ENCODE measurements around the gene EFCAB14.

The EFCAB14 gene

DNA sequence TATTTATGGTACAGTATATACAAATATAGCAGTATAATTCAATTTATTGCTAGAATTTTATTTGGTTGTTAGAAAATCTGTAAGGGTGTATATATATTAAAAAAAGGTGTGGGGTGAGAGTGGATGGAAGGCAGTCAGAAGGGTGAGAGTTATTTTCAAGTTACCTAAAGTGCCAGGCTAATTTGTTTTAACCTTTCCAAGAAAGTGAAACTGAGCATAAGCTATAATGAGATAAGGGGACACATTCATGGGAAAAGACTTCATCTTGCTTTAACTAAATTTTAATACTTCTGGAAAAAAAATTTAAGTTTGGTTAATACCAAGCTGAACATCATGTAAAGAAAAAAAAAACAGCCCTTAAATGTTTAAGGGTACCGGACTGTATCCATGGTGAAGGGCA lies 42.4 kb downstream of the EFCAB14 start:
- no peak for DNase-seq (ENCODE audit: low read depth)
- TF ChIP-seq, protein P1, sequence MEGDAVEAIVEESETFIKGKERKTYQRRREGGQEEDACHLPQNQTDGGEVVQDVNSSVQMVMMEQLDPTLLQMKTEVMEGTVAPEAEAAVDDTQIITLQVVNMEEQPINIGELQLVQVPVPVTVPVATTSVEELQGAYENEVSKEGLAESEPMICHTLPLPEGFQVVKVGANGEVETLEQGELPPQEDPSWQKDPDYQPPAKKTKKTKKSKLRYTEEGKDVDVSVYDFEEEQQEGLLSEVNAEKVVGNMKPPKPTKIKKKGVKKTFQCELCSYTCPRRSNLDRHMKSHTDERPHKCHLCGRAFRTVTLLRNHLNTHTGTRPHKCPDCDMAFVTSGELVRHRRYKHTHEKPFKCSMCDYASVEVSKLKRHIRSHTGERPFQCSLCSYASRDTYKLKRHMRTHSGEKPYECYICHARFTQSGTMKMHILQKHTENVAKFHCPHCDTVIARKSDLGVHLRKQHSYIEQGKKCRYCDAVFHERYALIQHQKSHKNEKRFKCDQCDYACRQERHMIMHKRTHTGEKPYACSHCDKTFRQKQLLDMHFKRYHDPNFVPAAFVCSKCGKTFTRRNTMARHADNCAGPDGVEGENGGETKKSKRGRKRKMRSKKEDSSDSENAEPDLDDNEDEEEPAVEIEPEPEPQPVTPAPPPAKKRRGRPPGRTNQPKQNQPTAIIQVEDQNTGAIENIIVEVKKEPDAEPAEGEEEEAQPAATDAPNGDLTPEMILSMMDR (IDR thresholded peaks at IDR 0.05; ENCODE audit: insufficient read depth, low read depth, low read length, missing control alignments): no peak
- H3K4me3 ChIP-seq (ENCODE audit: low read length): no peak overlapping the region

DNA sequence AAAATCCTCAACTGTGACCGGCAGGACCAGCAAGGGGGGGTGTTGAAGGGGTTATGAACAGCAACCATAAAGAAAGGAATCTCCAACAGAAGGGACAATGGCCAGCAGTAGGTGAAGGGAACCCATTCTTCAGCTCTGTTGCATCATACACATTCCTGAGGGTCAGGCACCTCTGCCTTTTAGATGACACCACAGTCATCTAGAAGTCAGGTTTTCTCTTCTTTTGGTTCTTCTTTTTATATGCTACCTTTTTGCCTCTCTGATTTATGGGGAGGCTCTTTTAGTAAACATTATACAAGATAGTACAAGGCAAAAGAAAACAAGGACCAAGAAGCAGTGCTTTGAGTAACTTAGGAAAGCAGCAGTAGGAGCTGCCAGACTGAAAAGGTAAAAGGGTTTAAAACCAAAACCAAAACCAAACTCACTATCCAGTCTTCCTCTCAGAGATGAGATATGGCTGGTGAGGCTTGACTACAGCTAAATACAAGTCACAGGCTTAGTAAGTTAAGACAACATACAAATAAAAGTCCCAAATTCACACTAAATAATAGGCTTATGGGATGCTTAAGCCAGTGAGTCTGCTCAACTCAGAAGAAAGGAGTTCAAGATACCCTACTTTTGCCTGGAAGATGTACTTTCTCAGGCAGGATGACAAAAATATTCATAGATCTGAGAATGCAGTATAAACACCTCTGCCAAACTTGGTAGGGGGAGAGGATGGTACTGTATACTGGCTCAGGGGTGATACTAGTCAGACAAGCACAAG lies 43.2 kb downstream of the EFCAB14 start:
- DNase-seq (ENCODE audit: low read depth): no peak
- TF ChIP-seq, protein P1 (IDR thresholded peaks at IDR 0.05; ENCODE audit: insufficient read depth, low read depth, low read length, missing control alignments): no peak
- no peak overlapping the region for H3K4me3 ChIP-seq (ENCODE audit: low read length)

DNA sequence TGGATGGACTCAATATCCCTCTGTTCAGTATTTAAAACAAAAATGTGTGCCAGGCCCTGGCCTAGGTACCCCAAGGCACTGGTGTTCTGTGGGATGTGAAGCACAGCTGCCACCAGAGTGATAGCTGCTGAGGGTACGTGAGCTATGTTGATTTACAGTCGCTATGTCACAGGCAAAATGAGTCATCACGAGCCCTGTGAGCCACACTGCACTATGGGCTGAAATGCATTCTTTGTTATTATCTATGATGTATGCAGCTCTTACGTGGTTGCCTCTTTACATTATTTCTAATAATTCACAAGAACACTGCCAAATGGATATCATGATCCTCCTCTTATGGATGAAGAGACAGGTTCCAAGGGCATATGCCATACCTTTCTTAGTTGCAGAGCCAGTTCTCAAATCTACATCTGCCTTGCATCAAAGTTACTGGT lies 45.1 kb downstream of the EFCAB14 start:
- DNase-seq (ENCODE audit: low read depth): peak; percentile 38
- no peak overlapping the region for H3K4me3 ChIP-seq (ENCODE audit: low read length)
- TF ChIP-seq, protein P1 (IDR thresholded peaks at IDR 0.05; ENCODE audit: insufficient read depth, low read depth, low read length, missing control alignments): no peak

DNA sequence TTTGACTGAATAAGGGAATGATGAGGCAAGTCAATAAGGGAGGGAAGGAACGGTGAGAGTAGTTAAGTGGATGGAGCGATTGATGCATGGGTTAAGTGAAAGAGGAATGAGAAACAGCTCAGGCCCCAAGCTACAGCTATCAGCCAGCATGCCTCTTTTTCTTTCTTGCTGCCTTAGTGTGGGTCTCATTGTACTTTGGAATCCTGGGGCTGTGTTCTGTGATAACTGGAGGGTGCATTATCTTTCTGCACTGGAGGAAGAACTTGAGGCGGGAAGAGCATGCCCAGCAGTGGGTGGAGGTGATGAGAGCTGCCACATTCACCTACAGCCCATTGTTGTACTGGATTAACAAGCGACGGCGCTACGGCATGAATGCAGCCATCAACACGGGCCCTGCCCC lies 46.2 kb downstream of the EFCAB14 start:
- no peak overlapping the region for H3K4me3 ChIP-seq (ENCODE audit: low read length)
- TF ChIP-seq, protein P1 (IDR thresholded peaks at IDR 0.05; ENCODE audit: insufficient read depth, low read depth, low read length, missing control alignments): no peak
- DNase-seq (ENCODE audit: low read depth): no peak

DNA sequence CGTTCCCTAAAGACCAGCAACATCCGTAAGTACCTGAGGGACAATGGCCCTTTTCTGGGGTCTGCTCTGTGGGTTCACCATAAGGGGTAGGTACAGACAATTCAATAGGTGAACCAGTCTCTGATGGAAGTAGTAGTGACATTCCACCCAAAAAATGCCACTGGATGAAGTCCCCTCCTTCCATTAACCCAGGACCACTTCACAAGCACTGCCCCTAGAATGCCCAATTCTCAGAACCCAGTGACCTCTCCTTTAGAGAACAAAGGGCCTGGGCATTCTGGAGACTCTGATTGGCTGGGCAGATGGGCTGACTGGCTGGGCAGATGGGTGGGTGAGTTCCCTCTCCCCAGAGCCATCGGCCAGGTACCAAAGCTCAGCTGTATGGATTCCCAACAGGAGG lies 47.4 kb downstream of the EFCAB14 start, which contains the start of gene TEX38:
TEX38 (plus strand) TSS at position 301 of the 400 bp plus-strand sequence; CDS start at position 382, 81 bp downstream.
- TF ChIP-seq, protein P1 (IDR thresholded peaks at IDR 0.05; ENCODE audit: insufficient read depth, low read depth, low read length, missing control alignments): no peak
- H3K4me3 ChIP-seq (ENCODE audit: low read length): no peak within 1 kb of the TSS
- DNase-seq (ENCODE audit: low read depth): no peak

DNA sequence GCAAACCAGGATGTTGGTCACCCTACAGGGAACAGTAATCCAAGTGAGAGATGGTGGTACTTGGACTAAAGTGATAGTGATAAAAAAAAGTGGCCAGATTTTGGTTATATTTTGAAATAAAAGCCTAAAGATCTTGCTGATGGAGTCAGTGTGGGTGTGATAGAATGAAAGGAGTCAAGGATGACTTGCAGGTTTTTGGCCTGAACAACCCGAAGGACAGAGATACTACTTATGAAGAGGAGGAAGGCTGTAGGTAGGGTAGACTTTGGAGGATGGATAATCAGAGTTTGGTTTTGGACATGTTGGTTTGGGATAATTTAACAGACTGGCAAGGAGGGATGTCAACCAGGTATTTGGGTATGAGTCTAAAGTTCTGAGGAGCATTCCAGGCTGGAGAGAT lies 48.8 kb downstream of the EFCAB14 start:
- no peak for DNase-seq (ENCODE audit: low read depth)
- no peak overlapping the region for H3K4me3 ChIP-seq (ENCODE audit: low read length)
- TF ChIP-seq, protein P1 (IDR thresholded peaks at IDR 0.05; ENCODE audit: insufficient read depth, low read depth, low read length, missing control alignments): no peak

Data from epithelial cell of esophagus (primary cell).